DOHH2 (cell line): Measurements from ENCODE around the gene SHC4.

Experiments
- H3F3A ChIP-seq: fragments of 200-600 bp; sonication (generic), shearing (Covaris generic); 2 replicates; pipeline ENCODE4 v1.6.0; 2016; ENCODE audit warnings: antibody characterized with exemption, mild to moderate bottlenecking; ENCODE audit not compliant: control insufficient read depth, insufficient read depth
- H3K27ac ChIP-seq: fragments of 200-600 bp; sonication (generic); 2 replicates; pipeline ENCODE4 v1.5.1; 2014; ENCODE audit warnings: low read depth, mild to moderate bottlenecking, low read length, moderate library complexity
- H3K27me3 ChIP-seq: fragments of 200-600 bp; sonication (generic); 2 replicates; pipeline ENCODE4 v1.6.1; 2014; ENCODE audit warnings: mild to moderate bottlenecking, low read length, mixed read lengths; ENCODE audit not compliant: control insufficient read depth
- H3K36me3 ChIP-seq: fragments of 200-600 bp; sonication (generic); 2 replicates; pipeline ENCODE4 v1.6.1; 2014; ENCODE audit warnings: mild to moderate bottlenecking, low read length, moderate library complexity, mixed read lengths; ENCODE audit not compliant: control insufficient read depth
- H3K4me1 ChIP-seq: fragments of 200-600 bp; sonication (generic); 2 replicates; pipeline ENCODE4 v1.6.1; 2014; ENCODE audit warnings: mild to moderate bottlenecking, low read length, mixed read lengths; ENCODE audit not compliant: control insufficient read depth
- H3K4me2 ChIP-seq: fragments of 200-600 bp; sonication (generic); 2 replicates; pipeline ENCODE4 v1.6.0; 2014; ENCODE audit warnings: mild to moderate bottlenecking, low read length, moderate library complexity
- H3K4me3 ChIP-seq: fragments of 200-600 bp; sonication (generic); 2 replicates; pipeline ENCODE4 v1.5.1; 2014; ENCODE audit warnings: mild to moderate bottlenecking, low read length, mixed read lengths
- H3K79me2 ChIP-seq: fragments of 200-600 bp; sonication (generic); 2 replicates; pipeline ENCODE4 v1.6.1; 2014; ENCODE audit warnings: mild to moderate bottlenecking, low read length, mixed read lengths; ENCODE audit not compliant: control insufficient read depth
- H3K9me2 ChIP-seq: fragments of 200-600 bp; sonication (generic); replicated peaks from 2 replicates; pipeline ENCODE4 v1.6.1; 2014; ENCODE audit warnings: mild to moderate bottlenecking, low read length, mixed read lengths; ENCODE audit not compliant: control insufficient read depth
- H3K9me3 ChIP-seq: fragments of 200-600 bp; sonication (generic); 2 replicates; pipeline ENCODE4 v1.6.1; 2014; ENCODE audit warnings: antibody characterized with exemption, low read length, mixed read lengths; ENCODE audit not compliant: control insufficient read depth, insufficient read depth
- H4K20me1 ChIP-seq: fragments of 200-600 bp; sonication (generic); 2 replicates; pipeline ENCODE4 v1.6.0; 2014; ENCODE audit warnings: low read depth, mild to moderate bottlenecking, antibody characterized with exemption, low read length, moderate library complexity; ENCODE audit not compliant: control insufficient read depth, insufficient read depth
- CTCF ChIP-seq: fragments of 200-600 bp; sonication (generic); IDR thresholded peaks from one replicate; pipeline ENCODE4 v1.5.1; 2014; ENCODE audit warnings: antibody characterized with exemption, mild to moderate bottlenecking, low read depth, low read length; ENCODE audit not compliant: poor library complexity, severe bottlenecking
- EZH2phosphoT487 ChIP-seq: fragments of 200-600 bp; sonication (generic); IDR thresholded peaks from 2 replicates; pipeline ENCODE4 v1.6.1; 2017; ENCODE audit warnings: borderline replicate concordance, mild to moderate bottlenecking, antibody characterized with exemption, low read length, moderate library complexity, mixed read lengths

SHC4 gene

GRCh38 chr15:48806151-48806550 is 157.6 kb downstream of the SHC4 start:
- H3K4me2 ChIP-seq, result peak overlapping the region; percentile 62
- no peaks in the 10 kb centered on the region for H3K9me2 ChIP-seq
- peak overlapping the region; percentile 41 for H3K4me3 ChIP-seq
- H3F3A ChIP-seq, result no peaks in the 10 kb centered on the region
- H3K27ac ChIP-seq, result no peak overlapping the region
- no peak for TF ChIP-seq EZH2phosphoT487
- TF ChIP-seq CTCF, result no peak
- H4K20me1 ChIP-seq, result no peaks in the 10 kb centered on the region
- H3K36me3 ChIP-seq, result peaks cover 61% of the 10 kb centered on the region
- no peaks in the 10 kb centered on the region for H3K9me3 ChIP-seq
- peaks cover 38% of the 10 kb centered on the region for H3K4me1 ChIP-seq
- no peaks in the 10 kb centered on the region for H3K27me3 ChIP-seq
- peaks cover 94% of the 10 kb centered on the region for H3K79me2 ChIP-seq

- Histone ChIP-seq H3K4me2 (no peak overlapping the region), H3K9me2 (no peaks in the 10 kb centered on the region), H3K4me3 (no peak overlapping the region), H3K27ac (no peak overlapping the region), H3K4me1 (peaks cover 38% of the 10 kb centered on the region), H3K79me2 (peaks cover 98% of the 10 kb centered on the region), H3K27me3 (no peaks in the 10 kb centered on the region), H4K20me1 (no peaks in the 10 kb centered on the region), H3K36me3 (peaks cover 64% of the 10 kb centered on the region), H3K9me3 (no peaks in the 10 kb centered on the region), H3F3A (no peaks in the 10 kb centered on the region)
- no peak for TF ChIP-seq EZH2phosphoT487
- TF ChIP-seq CTCF, result no peak
Measured at GRCh38 chr15:48805591-48805990, 158.1 kb downstream of the SHC4 start.

- Histone ChIP-seq H4K20me1 (no peaks in the 10 kb centered on the region), H3K4me2 (no peak overlapping the region), H3K27ac (no peak overlapping the region), H3K79me2 (peaks cover 95% of the 10 kb centered on the region), H3K4me3 (no peak overlapping the region), H3K27me3 (no peaks in the 10 kb centered on the region), H3K9me3 (no peaks in the 10 kb centered on the region), H3K36me3 (peaks cover 65% of the 10 kb centered on the region), H3F3A (no peaks in the 10 kb centered on the region), H3K4me1 (peaks cover 26% of the 10 kb centered on the region), H3K9me2 (no peaks in the 10 kb centered on the region)
- TF ChIP-seq CTCF (no peak), EZH2phosphoT487 (no peak)
Measured at GRCh38 chr15:48803877-48804276, 159.8 kb downstream of the SHC4 start.

- Histone ChIP-seq H3K9me3 (no peaks in the 10 kb centered on the region), H3K4me1 (peaks cover 23% of the 10 kb centered on the region), H3K79me2 (peaks cover 92% of the 10 kb centered on the region), H3K4me3 (no peak overlapping the region), H4K20me1 (no peaks in the 10 kb centered on the region), H3K36me3 (peaks cover 71% of the 10 kb centered on the region), H3K4me2 (no peak overlapping the region), H3K9me2 (no peaks in the 10 kb centered on the region), H3K27ac (no peak overlapping the region), H3K27me3 (no peaks in the 10 kb centered on the region), H3F3A (no peaks in the 10 kb centered on the region)
- TF ChIP-seq CTCF (no peak), EZH2phosphoT487 (no peak)
Measured at GRCh38 chr15:48802867-48803266, 160.9 kb downstream of the SHC4 start.
